Osteoblast (primary cell): ENCODE data around the gene PRM1. TPM values are rescaled to one million over a fixed set of nuclear protein-coding genes. Genes with fewer than 3 reads are reported as not detected.

Experiments
- DNase-seq: peaks from one replicate; pipeline ENCODE4 v3.0.0; 2011; ENCODE audit warnings: low spot score, mixed read lengths; ENCODE audit not compliant: insufficient read length; ENCODE audit errors: missing footprints
- H2AFZ ChIP-seq: 2 replicates; pipeline ENCODE4 v1.6.0; 2011; ENCODE audit warnings: mild to moderate bottlenecking, low read length
- H3K27ac ChIP-seq: 2 replicates; pipeline ENCODE4 v1.5.1; 2011; ENCODE audit warnings: mild to moderate bottlenecking, low read depth, low read length, moderate library complexity
- H3K27me3 ChIP-seq: 2 replicates; pipeline ENCODE4 v1.6.0; 2012; ENCODE audit warnings: mild to moderate bottlenecking, control low read depth, inconsistent platforms, low read length, moderate library complexity; ENCODE audit not compliant: insufficient read depth
- H3K36me3 ChIP-seq: 2 replicates; pipeline ENCODE4 v1.5.1; 2011; ENCODE audit warnings: mild to moderate bottlenecking, low read length, control low read depth, moderate library complexity; ENCODE audit not compliant: insufficient read depth
- H3K4me1 ChIP-seq: 2 replicates; pipeline ENCODE4 v1.5.1; 2011; ENCODE audit warnings: mild to moderate bottlenecking, low read length, control low read depth, moderate library complexity; ENCODE audit not compliant: insufficient read depth
- H3K4me2 ChIP-seq: 2 replicates; pipeline ENCODE4 v1.6.0; 2011; ENCODE audit warnings: mild to moderate bottlenecking, low read length; ENCODE audit not compliant: insufficient read depth
- H3K4me3 ChIP-seq: fragments of 200-600 bp; sonication (generic); 3 replicates; pipeline ENCODE4 v1.5.1; 2012; ENCODE audit warnings: mild to moderate bottlenecking, low read length, inconsistent platforms; ENCODE audit not compliant: insufficient read depth
- H3K79me2 ChIP-seq: 2 replicates; pipeline ENCODE4 v1.6.0; 2012; ENCODE audit warnings: mild to moderate bottlenecking, low read length, control low read depth, inconsistent platforms; ENCODE audit not compliant: insufficient read depth
- H3K9me3 ChIP-seq: 2 replicates; pipeline ENCODE4 v1.5.1; 2011; ENCODE audit warnings: low read depth, low read length, control low read depth
- H4K20me1 ChIP-seq: 2 replicates; pipeline ENCODE4 v1.6.0; 2012; ENCODE audit warnings: mild to moderate bottlenecking, low read length, control low read depth; ENCODE audit not compliant: insufficient read depth
- total RNA-seq: library from RNA; depleted of rRNA; stranded (reverse); fragments of >200 nt; gene quantifications from 2 replicates; pipeline ENCODE4 v1.2.3, GENCODE V29; 2012
- TF ChIP-seq, protein P1 (sequence below): IDR thresholded peaks from 2 replicates; pipeline ENCODE4 v1.5.1; 2011; ENCODE audit warnings: mild to moderate bottlenecking, low read depth, low read length, moderate library complexity; ENCODE audit errors: extremely low read depth

Gene PRM1
- total RNA-seq, 1 donor, result not detected

GRCh38 chr16:11239644-11240632 is 41.2 kb downstream of the PRM1 start:
- Histone ChIP-seq H3K36me3 (no peaks in the 10 kb centered on the region), H3K4me1 (no peaks in the 10 kb centered on the region), H3K4me3 (no peak overlapping the region), H4K20me1 (no peaks in the 10 kb centered on the region), H2AFZ (no peak overlapping the region), H3K27ac (no peak overlapping the region), H3K4me2 (no peak overlapping the region), H3K9me3 (no peaks in the 10 kb centered on the region), H3K27me3 (peaks cover 4% of the 10 kb centered on the region), H3K79me2 (no peaks in the 10 kb centered on the region)
- TF ChIP-seq, protein P1, sequence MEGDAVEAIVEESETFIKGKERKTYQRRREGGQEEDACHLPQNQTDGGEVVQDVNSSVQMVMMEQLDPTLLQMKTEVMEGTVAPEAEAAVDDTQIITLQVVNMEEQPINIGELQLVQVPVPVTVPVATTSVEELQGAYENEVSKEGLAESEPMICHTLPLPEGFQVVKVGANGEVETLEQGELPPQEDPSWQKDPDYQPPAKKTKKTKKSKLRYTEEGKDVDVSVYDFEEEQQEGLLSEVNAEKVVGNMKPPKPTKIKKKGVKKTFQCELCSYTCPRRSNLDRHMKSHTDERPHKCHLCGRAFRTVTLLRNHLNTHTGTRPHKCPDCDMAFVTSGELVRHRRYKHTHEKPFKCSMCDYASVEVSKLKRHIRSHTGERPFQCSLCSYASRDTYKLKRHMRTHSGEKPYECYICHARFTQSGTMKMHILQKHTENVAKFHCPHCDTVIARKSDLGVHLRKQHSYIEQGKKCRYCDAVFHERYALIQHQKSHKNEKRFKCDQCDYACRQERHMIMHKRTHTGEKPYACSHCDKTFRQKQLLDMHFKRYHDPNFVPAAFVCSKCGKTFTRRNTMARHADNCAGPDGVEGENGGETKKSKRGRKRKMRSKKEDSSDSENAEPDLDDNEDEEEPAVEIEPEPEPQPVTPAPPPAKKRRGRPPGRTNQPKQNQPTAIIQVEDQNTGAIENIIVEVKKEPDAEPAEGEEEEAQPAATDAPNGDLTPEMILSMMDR, result no peak
- DNase-seq, result no peak

GRCh38 chr16:11238272-11239202 is 42.6 kb downstream of the PRM1 start:
- no peak overlapping the region for H2AFZ ChIP-seq
- no peak overlapping the region for H3K4me3 ChIP-seq
- H3K79me2 ChIP-seq, result no peaks in the 10 kb centered on the region
- H3K27ac ChIP-seq, result no peak overlapping the region
- TF ChIP-seq, protein P1, result no peak
- H3K27me3 ChIP-seq, result peaks cover under 1% of the 10 kb centered on the region
- no peak overlapping the region for H3K4me2 ChIP-seq
- H3K4me1 ChIP-seq, result no peaks in the 10 kb centered on the region
- DNase-seq, result no peak
- H3K36me3 ChIP-seq, result no peaks in the 10 kb centered on the region
- H3K9me3 ChIP-seq, result no peaks in the 10 kb centered on the region
- H4K20me1 ChIP-seq, result no peaks in the 10 kb centered on the region

- H3K4me2 ChIP-seq, result no peak overlapping the region
- H3K27me3 ChIP-seq, result no peaks in the 10 kb centered on the region
- no peaks in the 10 kb centered on the region for H3K4me1 ChIP-seq
- no peaks in the 10 kb centered on the region for H3K79me2 ChIP-seq
- TF ChIP-seq, protein P1, result no peak
- H3K36me3 ChIP-seq, result no peaks in the 10 kb centered on the region
- no peak overlapping the region for H3K4me3 ChIP-seq
- no peaks in the 10 kb centered on the region for H3K9me3 ChIP-seq
- H3K27ac ChIP-seq, result no peak overlapping the region
- H4K20me1 ChIP-seq, result no peaks in the 10 kb centered on the region
- no peak for DNase-seq
- H2AFZ ChIP-seq, result no peak overlapping the region
These were observed 44.5 kb downstream of the PRM1 start for GRCh38 chr16:11236461-11237254.
